ENCODE measurements around the gene HPN.
"Not testable (repeated sequence)": the region's sequence is repeated elsewhere in the genome, so short reads cannot be mapped to it uniquely, and the experiment has no call there.

Gene HPN

DNA sequence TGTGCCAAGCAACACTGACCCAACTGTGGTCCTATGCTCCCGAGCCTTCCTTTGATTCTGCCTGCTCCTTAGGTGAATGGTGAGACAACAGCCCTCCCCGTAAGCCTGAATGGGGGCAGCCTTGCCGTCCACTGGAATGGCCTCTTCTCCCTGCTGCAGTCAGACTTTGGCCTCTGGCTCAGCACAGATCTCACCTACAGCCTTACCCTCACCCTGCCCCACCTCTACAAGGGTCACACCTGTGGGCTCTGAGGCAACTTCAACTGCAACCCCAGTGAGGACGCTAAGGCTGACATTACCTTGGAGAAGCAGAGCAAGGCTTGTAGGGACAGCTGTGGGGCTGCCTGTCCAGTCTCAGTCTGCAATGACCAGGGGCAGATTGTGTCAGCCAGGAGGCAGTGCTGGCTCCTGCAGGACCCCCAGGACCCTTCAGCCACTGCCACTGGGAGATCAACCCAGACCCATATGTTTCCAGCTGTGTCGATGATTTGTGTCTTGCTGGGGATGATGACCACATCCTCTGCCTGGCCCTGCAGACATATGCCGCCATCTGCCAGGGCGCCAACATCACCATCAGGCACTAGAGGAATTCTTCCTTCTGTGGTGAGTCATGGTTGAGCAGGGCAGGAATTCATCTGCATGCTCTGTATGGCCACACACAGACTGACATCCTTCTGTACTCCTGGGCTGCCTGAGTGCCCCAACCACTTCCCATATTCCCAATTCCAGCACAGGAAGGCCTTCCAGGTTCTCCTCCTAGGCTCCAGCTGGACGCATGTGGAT is 46.8 kb downstream of the HPN start:
- no peak for DNase-seq

DNA sequence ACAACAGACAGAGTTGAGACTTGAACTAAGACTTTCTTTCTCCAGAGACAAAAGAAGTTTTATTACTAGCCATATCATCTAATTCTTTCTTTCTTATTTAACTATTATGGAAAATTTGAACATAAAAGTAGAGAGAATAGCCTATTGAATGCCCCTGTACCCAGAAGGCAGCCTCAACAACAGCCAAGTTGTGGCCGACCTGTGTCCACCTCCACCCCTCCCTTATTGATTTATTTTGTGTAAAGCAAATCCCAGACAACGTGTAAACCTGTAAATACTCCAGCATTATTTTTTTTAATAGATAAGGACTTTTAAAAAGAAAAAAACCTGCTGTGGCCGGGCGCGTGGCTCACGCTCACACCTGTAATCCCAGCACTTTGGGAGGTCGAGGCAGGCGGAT is 48.0 kb downstream of the HPN start:
- no peak for DNase-seq

DNA sequence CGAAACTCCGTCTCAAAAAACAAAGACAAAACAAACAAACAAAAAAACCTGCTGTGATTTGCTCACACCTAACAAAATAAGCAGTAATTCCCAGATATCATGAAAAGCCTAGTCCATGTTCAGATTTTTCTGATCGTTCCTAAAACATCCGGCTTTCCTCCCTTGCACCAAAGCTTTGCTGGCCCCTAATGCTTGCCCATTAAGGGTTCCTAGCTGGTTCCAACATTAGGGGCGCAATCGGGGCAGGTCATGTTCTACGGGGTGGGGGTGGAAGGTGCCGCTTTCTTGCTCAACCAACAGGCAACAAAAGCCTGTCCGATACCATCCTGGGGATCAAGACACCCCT is 48.6 kb downstream of the HPN start:
- no peak for DNase-seq

DNA sequence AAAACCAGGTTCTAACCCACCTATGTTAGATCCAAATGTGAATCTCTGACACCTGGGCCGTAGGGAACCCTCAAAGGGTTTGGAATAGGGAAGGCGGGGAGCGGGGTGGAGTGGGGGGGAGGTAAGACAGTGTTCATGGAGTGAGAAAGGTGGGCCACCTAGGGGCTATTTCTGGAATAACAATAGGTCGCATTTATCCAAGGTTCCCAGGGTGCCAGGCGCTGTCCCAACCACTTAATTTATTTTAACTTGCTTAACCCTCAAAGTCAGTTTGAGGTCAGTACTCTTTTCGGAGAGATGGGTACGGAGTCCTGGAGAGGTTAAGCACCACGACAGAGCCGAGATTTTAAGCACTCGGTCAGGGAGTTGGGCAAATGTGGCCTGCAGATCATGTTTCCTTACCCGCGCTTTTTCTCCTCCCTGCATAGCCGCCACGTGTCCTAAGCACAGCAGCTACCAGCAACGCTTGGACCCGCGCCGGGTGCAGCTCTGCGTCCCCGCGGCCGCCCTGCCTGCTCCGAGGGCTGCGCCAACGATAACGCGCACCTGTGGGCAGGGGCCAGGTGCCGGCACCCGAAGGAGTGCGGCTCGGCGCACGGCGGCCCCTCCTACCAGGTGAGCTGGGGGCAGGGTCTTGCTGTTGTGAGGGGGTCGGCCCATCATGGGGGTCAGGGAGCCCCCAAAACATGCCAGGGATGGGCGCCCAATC is 49.1 kb downstream of the HPN start:
- peak; percentile 39 for DNase-seq

DNA sequence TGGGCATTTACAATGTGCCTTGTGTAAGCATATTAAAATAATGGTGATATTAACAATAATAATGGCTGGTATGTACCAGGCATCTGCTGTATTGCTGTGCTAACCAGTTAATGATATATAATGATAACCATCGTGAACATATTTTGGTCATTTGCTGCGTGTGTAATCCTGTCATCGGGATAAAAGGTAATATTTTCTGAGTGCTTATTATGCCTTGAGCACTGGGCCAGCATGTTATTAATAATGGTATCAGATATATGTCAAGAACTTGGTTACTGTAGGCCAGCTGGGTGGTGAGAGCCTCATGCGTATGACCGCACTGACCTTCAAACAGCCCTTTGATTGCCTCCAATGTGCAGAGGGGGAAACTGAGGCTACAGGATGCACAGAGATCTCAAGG is 51.9 kb downstream of the HPN start:
- no peak for DNase-seq

DNA sequence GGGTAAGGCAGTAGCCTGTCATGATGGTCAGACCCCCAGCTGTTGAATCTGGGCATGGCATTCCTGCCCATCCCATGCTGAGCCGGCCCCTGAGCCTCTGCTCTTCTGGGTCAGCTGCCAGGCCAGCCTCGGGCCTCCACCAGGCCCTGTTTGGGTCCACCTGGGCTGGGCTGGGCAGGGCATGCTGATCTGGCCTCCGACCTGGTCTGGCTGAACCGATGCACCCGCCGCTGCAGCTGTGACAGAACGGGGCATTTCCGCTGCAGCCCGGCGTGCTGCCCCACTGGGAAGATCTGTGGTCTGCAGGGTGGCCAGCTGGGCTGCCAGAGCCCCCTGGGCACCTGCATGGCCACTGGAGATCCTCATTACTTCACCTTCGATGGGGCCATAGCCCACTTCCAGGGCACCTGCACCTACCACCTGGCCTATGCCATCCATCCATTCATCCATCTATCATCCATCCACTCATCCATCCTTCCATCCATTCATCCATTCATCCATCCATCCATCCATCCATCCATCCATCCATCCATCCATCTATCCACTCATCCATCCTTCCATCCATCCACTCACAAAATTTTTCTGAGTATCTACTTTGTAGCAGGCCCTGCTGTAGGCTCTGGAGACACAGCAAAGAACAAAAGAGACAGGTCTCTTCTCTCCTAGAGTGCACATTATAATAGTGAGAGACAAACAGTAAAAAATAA is 52.6 kb downstream of the HPN start:
- no peak for DNase-seq

DNA sequence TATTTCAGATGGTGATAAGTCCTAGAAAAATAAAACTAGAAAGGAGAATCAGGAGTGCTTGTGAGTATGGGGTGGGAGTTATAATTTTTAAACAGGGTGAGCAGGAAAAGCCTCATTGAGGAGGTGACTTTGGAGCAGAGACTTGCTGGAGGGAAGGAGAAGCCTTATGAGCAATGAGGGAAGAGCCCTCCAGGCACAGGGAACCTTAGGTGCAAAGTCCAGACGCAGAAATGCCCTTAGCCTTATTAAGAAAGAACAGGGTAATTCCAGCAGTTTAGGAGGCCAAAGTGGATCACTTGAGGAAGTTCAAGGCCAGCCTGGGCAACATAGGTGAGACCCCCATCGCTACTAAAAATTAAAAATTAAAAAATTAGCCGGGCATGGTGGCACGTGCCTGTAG is 53.1 kb downstream of the HPN start:
- DNase-seq = no peak

DNA sequence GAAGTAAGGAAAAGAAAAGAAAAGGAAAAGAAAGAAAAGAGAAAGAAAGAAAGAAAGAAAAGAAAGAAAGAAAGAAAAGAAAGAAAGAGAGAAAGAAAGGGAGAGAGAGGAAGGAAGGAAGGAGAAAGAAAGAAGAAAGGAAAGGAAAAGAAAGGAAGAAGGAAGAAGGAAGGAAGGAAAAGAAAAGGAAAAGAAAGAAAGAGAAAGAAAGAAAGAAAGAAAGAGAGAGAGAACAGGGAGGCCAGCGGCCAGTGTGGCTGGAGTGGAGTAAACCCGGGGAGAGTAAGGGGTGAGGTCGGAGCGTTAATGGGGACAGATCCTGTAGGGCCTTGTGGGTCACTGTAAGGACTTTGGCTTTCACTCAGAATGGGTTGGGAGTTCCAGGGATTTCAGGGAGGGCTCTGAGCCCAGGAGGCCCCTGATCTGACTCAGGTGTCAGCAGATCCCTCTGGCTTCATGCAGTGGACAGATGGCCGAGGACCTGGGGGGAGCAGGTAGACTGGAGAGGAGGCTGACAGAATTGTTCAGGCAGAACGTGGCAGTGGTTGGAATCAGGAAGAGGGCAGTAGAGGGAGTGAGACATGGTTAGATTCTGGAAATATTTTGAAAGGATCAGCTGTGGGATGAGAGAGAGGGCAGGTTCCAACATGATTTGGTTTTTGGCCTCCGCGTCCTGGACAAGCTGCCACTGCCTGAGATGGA is 54.3 kb downstream of the HPN start:
- no peak for DNase-seq

DNA sequence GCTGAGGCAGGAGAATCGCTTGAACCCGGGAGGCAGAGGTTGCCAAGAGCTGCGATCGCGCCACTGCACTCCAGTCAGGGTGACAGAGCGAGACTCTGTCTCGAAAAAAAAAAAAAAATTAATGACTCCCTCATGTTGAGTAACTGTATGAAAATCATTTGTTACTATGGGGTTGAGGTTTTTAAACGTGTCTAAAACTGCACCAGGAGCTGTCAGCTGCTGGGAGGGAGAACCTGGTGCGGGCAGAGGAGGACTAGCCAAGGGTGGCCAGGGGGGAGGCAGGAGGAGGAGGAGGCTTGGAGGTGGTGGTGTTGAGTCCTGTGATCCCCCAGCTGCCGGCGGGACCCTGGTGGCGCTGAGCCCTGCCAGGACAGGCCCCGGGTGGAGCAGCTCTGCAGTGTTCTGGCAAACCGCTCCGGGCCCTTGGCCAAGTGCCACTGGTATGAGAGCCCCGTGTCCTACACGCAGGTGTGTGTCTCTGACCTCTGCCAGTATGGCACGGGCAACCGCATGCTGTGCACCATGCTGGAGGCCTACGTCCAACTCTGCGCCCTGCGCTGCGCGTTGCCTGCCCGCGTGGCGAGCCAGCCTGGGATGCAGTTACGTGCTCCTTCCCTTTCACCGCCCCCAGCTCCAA is 57.0 kb downstream of the HPN start:
- no peak for DNase-seq

DNA sequence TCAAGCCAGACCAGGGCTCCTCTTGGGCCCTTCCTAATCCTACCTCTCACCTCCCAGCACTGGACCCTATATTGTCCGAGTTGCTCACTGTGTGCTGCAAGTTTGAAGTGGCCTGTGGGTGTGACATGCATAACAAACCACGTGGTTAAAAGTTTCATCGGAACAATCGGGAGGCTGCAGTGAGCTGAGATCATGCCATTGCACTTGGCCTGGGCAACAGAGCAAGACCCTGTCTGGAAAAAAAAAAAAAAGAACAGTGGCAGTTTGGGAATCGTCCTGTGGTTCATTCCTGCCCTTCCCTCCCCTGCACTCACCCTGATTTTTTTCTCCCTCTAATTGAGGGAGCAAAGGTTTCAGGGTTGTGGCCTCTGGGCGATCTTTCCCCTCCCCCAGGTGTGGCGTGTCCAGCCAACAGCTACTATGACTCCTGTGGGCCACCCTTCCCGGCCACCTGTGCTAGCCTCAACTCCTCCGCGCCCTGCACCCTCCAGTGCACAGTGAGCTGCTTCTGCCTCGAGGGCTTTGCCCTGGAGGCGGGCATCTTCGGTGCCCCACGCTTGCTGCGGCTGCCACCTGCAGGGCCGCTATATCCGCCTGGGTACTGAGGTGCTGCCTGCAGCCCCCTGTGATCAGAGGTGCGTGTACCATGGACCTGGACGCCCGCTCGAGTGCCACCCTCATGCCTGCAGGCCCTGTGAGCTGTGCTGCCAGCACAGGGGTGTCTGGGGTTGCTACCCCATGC is 57.8 kb downstream of the HPN start:
- no peak for DNase-seq

DNA sequence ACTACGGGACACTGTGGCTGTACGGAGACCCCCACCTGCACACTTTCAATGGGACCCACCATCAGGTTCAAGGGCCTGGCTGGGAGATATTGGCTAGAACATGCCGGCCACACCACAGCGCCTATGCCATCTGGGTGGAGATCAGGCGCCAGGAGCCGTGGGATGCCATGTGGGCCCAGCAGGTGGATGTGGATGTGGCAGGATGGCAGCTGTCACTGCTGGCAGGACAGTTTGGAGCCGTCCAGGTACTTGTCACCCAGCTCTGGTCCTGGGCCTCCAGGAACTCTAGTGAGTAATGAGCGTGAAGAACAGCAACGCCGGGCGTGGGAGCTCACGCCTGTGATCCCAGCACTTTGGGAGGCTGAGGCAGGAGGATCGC is 58.4 kb downstream of the HPN start:
- DNase-seq = no peak

DNA sequence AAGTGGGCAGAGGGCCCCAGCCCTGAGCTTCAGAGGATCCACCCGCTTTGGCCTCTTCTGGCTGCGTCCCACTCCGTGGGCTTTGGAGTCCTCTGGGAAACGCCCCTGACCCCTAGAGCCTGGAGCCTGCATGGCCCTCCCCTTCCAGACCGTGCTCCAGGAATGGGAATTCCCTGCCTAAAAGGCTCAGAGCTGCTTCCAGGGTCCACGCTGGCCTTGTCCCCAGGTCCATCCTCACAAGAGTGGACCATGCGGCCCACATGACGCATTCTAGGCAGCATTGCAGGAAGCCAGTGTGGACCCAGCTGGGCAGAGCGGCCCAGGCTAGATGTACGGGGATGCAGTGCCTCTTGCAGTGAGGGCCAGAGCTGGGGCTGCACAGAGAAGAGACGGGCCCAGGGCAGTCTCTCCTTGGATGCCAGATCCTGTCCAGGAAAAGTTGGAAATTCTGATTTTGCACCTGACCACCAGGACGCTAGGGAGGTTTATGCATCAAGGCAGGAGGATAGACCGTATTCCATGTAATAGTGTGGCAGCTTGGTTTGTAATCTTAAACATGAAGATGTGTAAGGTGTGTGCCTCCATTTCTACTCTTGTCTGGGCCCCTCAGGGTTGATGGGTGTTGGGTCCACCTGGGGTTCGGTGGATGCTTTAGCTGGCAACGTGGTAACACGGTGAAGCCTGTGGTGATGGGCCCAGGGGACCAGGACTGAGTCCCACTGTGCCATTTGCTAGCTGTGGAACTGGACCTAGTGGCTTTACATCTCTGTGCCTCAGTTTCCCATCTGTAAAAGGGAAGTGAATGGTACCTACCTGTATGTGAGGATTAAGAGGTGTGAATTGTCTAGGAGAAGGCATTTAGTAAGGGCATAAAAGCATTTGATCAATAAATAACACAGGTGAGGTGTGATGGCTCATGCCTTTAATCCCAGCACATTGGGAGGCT is 59.3 kb downstream of the HPN start:
- DNase-seq = no peak

DNA sequence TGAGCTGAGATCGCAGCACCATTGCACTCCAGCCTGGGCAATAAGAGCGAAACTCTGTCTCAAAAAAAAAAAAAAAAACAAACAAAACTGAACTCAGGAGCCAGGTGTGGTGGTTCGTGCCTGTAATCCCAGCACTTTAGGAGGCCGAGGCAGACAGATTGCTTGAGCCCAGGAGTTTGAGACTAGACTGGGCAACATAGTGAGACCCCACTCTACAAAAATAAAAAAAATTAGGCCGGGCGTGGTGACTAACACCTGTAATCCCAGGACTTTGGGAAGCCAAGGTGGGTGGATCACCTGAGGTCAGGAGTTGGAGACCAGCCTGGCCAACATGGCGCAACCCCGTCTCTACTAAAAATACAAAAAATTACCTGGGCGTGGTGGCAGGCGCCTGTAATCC is 60.4 kb downstream of the HPN start:
- DNase-seq = not testable (repeated sequence)

DNA sequence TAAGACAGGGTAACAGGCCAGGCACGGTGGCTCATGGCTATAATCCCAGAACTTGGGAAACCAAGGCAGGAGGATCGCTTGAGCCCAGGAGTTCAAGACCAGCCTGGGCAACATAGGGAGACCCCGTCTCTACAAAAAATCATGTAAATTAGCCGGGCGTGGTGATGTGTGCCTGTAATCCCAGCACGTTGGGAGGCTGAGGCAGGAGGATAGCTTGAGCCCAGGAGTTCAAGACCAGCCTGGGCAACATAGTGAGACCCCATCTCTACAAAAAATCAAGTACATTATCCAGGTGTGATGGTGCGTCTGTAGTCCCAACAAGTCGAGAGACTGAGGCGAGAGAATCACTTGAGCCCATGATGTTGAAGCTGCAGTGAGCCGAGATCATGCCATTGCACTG is 62.1 kb downstream of the HPN start:
- not testable (repeated sequence) for DNase-seq

DNA sequence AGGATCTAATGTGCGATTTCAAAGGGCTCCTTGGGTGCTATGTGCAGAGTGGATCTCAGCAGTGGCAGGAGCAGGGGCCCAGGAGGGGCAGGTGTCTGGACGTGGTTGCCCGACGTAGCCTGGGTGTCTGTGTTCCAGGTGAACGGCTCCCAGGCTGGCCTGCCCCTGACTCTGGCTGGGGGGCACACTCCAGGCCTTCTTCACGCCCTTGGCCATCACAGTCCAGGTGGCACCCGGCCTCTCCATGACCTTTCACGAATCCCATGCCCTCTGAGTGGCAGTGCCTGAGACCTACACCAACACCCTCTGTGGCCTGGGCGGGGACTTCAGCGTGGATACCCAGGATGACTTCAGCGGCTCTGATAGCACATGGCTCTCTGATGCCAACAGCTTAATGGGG is 62.8 kb downstream of the HPN start:
- no peak for DNase-seq

DNA sequence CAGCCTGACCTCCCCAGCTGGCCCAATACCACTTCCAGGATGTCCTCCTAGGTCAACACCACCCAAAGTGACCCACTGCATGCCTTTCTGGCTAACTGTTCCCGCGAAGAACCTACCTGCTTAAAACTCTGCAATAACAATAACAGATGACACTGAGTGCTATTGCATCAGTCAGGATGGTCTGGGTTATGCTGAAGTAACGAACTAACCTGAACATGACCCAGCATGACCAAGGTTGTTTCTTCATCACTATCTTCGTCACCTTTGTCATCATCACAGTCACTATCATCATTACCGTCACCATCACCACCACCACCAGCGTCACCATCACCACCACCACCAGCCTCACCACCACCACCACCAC is 63.5 kb downstream of the HPN start:
- DNase-seq = no peak

DNA sequence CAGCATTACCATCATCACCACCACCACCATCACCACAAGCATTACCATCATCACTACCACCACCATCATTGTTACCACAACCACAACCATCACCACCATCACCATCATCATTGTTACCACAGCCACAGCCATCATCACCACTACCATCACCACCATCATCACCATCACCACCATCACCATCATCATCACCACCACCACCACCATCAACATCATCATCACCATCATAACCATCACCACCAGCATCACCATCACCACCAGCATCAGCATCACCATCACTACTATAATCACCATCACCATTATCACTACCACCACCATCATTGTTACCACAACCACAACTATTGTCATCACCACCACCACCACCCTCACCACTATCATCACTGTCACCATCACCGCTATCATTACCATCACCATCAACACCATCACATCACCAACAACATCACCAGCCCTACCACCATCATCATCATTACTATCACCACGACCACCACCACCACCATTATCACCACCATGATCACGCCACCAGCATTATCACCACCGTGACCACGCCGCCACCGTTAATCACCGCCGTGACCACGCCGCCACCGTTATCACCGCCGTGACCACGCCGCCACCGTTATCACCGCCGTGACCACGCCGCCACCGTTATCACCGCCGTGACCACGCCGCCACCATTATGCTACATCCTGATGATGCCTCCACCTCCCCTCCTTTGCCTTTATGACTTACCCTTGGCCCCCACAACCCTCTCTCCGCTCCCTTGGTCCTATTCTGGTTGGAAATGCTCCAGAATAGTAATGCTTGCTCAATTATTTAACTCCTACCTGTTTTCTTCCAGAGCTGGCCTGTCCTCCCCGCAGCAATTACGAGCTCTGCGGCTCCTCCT is 64.1 kb downstream of the HPN start:
- no peak for DNase-seq

DNA sequence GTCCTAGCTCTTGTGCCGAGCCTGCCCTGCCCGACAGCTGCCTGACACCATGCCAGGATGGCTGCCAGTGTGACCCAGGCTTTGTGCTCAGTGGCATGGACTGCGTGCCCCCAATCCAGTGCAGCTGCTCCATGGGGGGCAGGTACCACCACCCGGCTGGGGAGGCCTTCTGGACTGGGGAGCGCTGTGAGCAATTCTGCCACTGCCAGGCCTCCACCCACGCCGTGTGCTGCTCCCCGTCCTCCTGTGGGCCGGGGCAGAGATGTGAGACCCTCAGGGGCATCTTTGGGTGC is 64.7 kb downstream of the HPN start:
- no peak for DNase-seq

DNA sequence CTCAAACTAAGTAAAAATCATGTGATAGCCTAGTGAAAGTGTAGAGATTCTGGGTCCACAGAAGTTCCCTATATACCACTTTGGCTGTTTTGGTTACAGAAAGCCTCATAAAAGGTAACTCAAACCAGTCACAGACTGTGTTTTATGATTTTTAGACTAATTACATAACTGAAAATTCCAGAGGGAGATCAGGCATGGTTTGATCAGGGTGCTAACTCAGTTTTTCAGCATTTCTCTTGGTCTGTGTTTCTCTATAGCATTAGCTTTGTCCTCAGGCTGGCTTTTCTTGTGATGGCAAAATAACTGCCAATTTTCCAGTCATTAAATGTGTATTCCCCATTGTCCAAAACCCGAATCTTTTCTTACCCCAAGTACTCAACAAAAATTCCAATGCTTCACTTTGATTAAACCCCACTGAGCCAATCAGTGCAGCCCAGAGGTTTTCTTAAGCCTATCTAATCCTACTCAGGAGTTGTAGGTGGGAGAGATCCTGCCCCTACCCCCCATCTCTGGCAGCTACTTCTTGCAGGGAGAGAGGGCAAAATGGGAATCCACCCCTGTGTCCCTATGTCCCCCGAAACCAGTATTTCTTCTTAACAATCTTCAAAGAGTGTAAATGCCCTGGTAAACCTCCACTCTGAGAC is 65.5 kb downstream of the HPN start:
- DNase-seq = no peak

DNA sequence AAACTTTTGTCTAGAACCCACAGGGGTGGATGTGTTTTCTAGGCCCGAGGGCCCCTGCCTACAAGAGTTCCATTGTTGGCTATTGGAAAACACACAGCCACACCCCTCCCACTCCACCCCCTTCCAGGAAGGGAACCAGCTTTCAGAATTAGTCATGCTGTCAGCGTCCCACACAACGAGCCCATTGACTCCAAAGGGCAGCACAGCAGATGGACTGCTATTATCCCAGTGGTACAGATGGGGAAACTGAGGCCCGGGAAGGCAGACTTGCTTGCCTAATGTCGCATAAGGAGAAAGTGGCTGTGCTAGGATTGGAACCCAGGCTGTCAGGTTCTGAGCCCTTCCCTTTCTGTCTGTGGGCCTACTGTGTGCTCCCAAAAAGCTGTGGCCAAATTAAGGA is 66.0 kb downstream of the HPN start:
- no peak for DNase-seq

Data from activated naive CD4-positive, alpha-beta T cell treated with anti-CD3 and anti-CD28 coated beads, Interleukin-2, amount 50 U/mL, for 16 hours (primary cell).